Stimulated activated CD4-positive, alpha-beta T cell treated with anti-CD3 and anti-CD28 coated beads, Interleukin-15, amount 100 ng/mL, for 1 hour (primary cell): ENCODE results near the gene MROH2A.

ENCODE experiments used
- DNase-seq, 2 donors: peaks; one replicate each; pipeline ENCODE4 v3.0.0-alpha.2; 2020; ENCODE audit warnings: low read depth in 1 of 2, low spot score in 1 of 2

MROH2A gene

GRCh38 chr2:233764761-233765160 lies 13.4 kb upstream of the MROH2A start:
- DNase-seq, result no peak

- DNase-seq, result no peak
These were observed 11.7 kb upstream of the MROH2A start for GRCh38 chr2:233766416-233766815.

GRCh38 chr2:233768076-233768475 lies 10.1 kb upstream of the MROH2A start:
- DNase-seq, result no peak

GRCh38 chr2:233769260-233769659 lies 8.9 kb upstream of the MROH2A start:
- no peak for DNase-seq

GRCh38 chr2:233772153-233772552 lies 6.0 kb upstream of the MROH2A start:
- no peak for DNase-seq

GRCh38 chr2:233772583-233772982 lies 5.5 kb upstream of the MROH2A start:
- DNase-seq, result no peak

GRCh38 chr2:233773854-233774253 lies 4.3 kb upstream of the MROH2A start:
- no peak for DNase-seq

- no peak for DNase-seq
These were observed 2.7 kb upstream of the MROH2A start for GRCh38 chr2:233775414-233775813.

- DNase-seq, result no peak
These were observed 1.6 kb downstream of the MROH2A start for GRCh38 chr2:233779722-233780121.

GRCh38 chr2:233780771-233781170 lies 2.6 kb downstream of the MROH2A start:
- DNase-seq, result no peak

GRCh38 chr2:233789554-233789953 lies 11.4 kb downstream of the MROH2A start:
- no peak for DNase-seq

- DNase-seq, result no peak
These were observed 13.2 kb downstream of the MROH2A start for GRCh38 chr2:233791151-233791882.

- DNase-seq, result no peak
These were observed 13.8 kb downstream of the MROH2A start for GRCh38 chr2:233791883-233792329.

- no peak for DNase-seq
These were observed 14.6 kb downstream of the MROH2A start for GRCh38 chr2:233792720-233793119.

- DNase-seq, result no peak
These were observed 15.5 kb downstream of the MROH2A start for GRCh38 chr2:233793465-233794127.

GRCh38 chr2:233794128-233794658 lies 16.1 kb downstream of the MROH2A start:
- no peak for DNase-seq

GRCh38 chr2:233795735-233796171 lies 17.6 kb downstream of the MROH2A start:
- no peak for DNase-seq

GRCh38 chr2:233796254-233796653 lies 18.1 kb downstream of the MROH2A start:
- DNase-seq, result no peak

- no peak for DNase-seq
These were observed 20.4 kb downstream of the MROH2A start for GRCh38 chr2:233798335-233799086.

GRCh38 chr2:233799087-233799665 lies 21.0 kb downstream of the MROH2A start:
- no peak for DNase-seq

- no peak for DNase-seq
These were observed 21.6 kb downstream of the MROH2A start for GRCh38 chr2:233799716-233800115.
